B cell (primary cell): ENCODE data around the gene MRGPRX2. TPM values are rescaled to one million over a fixed set of nuclear protein-coding genes. Genes with fewer than 3 reads are reported as not detected.

ENCODE experiments used
- ATAC-seq: fragments of 200-7000 bp; cut with Tn5 transposase; one replicate; pipeline ENCODE4 v1.10.0; 2021; ENCODE audit warnings: low read depth, mild to moderate bottlenecking, moderate number of reproducible peaks, moderate library complexity
- CTCF ChIA-PET: fragments of 350-600 bp; sonication (Branson Sonifier 250); formaldehyde crosslinking; loops from one replicate; lab custom pipeline; 2021; ENCODE audit warnings: antibody characterized with exemption, inconsistent platforms; lab: Charles Lee
- POLR2A ChIA-PET: fragments of 350-600 bp; sonication (Branson Sonifier 250); formaldehyde crosslinking; loops from one replicate; lab custom pipeline; 2021; ENCODE audit warnings: antibody characterized with exemption; lab: Charles Lee
- DNase-seq: peaks from one replicate; pipeline ENCODE4 v3.0.0; 2013
- H2AFZ ChIP-seq: 2 replicates; pipeline ENCODE4 v1.6.1; 2012; ENCODE audit warnings: mild to moderate bottlenecking, low read depth, low read length; ENCODE audit not compliant: insufficient read depth, poor library complexity, severe bottlenecking
- H3K27ac ChIP-seq, 2 donors: 1 replicate in 1 of 2; 2 replicates in 1 of 2; pipeline ENCODE4 v1.5.1; 2012 to 2013; ENCODE audit warnings: low read length in 2 of 2, mild to moderate bottlenecking in 2 of 2, moderate library complexity in 1 of 2
- H3K27me3 ChIP-seq, 4 experiments: fragments of 200-600 bp in 1 of 4; sonication (generic) in 1 of 4; replicated peaks in 1 of 4; 1 replicate in 2 of 4; 2 replicates in 2 of 4; pipeline versions ENCODE4 v1.6.1 to v1.7.0; 2013 to 2016; ENCODE audit warnings: low read length in 3 of 4, mild to moderate bottlenecking in 2 of 4, mixed read lengths in 1 of 4, moderate library complexity in 1 of 4; ENCODE audit not compliant: insufficient read depth in 4 of 4, control insufficient read depth in 3 of 4; ENCODE audit errors: control extremely low read depth in 1 of 4
- H3K36me3 ChIP-seq, 2 experiments: replicated peaks in 1 of 2; 1 replicate in 1 of 2; 2 replicates in 1 of 2; pipeline versions ENCODE4 v1.6.1 to v1.7.1; 2013; ENCODE audit warnings: low read length in 1 of 2; ENCODE audit not compliant: insufficient read depth in 2 of 2, control insufficient read depth in 1 of 2; ENCODE audit errors: control extremely low read depth in 1 of 2, extremely low read depth in 1 of 2
- H3K4me1 ChIP-seq, 2 donors: fragments of 200-600 bp in 1 of 2; sonication (generic) in 1 of 2; 1 replicate in 1 of 2; 2 replicates in 1 of 2; pipeline versions ENCODE4 v1.5.1 to v1.6.1; 2013 to 2017; ENCODE audit warnings: low read length in 2 of 2; ENCODE audit not compliant: control insufficient read depth in 2 of 2, insufficient read depth in 2 of 2
- H3K4me2 ChIP-seq: replicated peaks from 2 replicates; pipeline ENCODE3; 2012; ENCODE audit warnings: mild to moderate bottlenecking, low read depth, low read length; ENCODE audit not compliant: poor library complexity, severe bottlenecking
- H3K4me3 ChIP-seq, 5 experiments: fragments of 200-600 bp in 1 of 5; sonication (generic) in 1 of 5; 1 replicate in 3 of 5; 2 replicates in 2 of 5; pipeline versions ENCODE4 v1.5.1 to v1.7.0; 2011 to 2016; ENCODE audit warnings: low read length in 4 of 5, mild to moderate bottlenecking in 4 of 5, low read depth in 2 of 5, control low read depth in 1 of 5, moderate library complexity in 1 of 5; ENCODE audit not compliant: insufficient read depth in 1 of 5; ENCODE audit errors: control extremely low read depth in 1 of 5, extremely low read depth in 1 of 5
- H3K79me2 ChIP-seq: fragments of 200-600 bp; sonication (generic); one replicate; pipeline ENCODE4 v1.6.0; 2016; ENCODE audit warnings: low read length; ENCODE audit not compliant: control insufficient read depth, insufficient read depth
- H3K9ac ChIP-seq: fragments of 200-600 bp; sonication (generic); 2 replicates; pipeline ENCODE4 v1.6.1; 2017; ENCODE audit warnings: mild to moderate bottlenecking, low read length, moderate library complexity
- H3K9me3 ChIP-seq, 3 donors: one replicate each; pipeline versions ENCODE4 v1.6.1 to v1.7.1; 2013; ENCODE audit warnings: low read length in 2 of 3; ENCODE audit not compliant: control insufficient read depth in 2 of 3, insufficient read depth in 1 of 3; ENCODE audit errors: control extremely low read depth in 1 of 3
- H4K20me1 ChIP-seq: 2 replicates; pipeline ENCODE4 v1.6.0; 2012; ENCODE audit warnings: mild to moderate bottlenecking, low read length; ENCODE audit not compliant: insufficient read depth, control insufficient read depth, poor library complexity, severe bottlenecking
- H3K27ac Mint-ChIP-seq: one replicate; pipeline ENCODE4 v1.8.0; 2021; ENCODE audit warnings: mixed read lengths
- H3K27me3 Mint-ChIP-seq: one replicate; pipeline ENCODE4 v1.8.0; 2021; ENCODE audit warnings: mixed read lengths
- H3K4me1 Mint-ChIP-seq: one replicate; pipeline ENCODE4 v1.8.0; 2021; ENCODE audit warnings: mixed read lengths
- H3K4me3 Mint-ChIP-seq: one replicate; pipeline ENCODE4 v1.8.0; 2021; ENCODE audit warnings: mixed read lengths
- H3K9me3 Mint-ChIP-seq: one replicate; pipeline ENCODE4 v1.8.0; 2022; ENCODE audit warnings: mixed read lengths; ENCODE audit not compliant: insufficient read depth
- CTCF ChIP-seq: fragments of 200-600 bp; IDR thresholded peaks from one replicate; pipeline ENCODE4 v1.8.0; 2022; ENCODE audit warnings: antibody characterized with exemption, mild to moderate bottlenecking
- EZH2 ChIP-seq: IDR thresholded peaks from 2 replicates; pipeline ENCODE4 v1.6.1; 2012; ENCODE audit warnings: borderline replicate concordance, low read depth, mild to moderate bottlenecking, moderate library complexity, low read length; ENCODE audit not compliant: insufficient read depth, poor library complexity, severe bottlenecking
- WGBS: methylation state at CpG from one replicate; pipeline ENCODE4 v1.1.5; 2013; ENCODE audit warnings: missing lambda C conversion rate; ENCODE audit not compliant: insufficient coverage; 5-methylcytosine and 5-hydroxymethylcytosine counted together
- intact Hi-C: fragments of 100-400 bp; cut with micrococcal nuclease; formaldehyde crosslinking; loops from one replicate; pipeline ENCODE4 v1.10.0; 2022
- polyA plus RNA-seq: library from polyadenylated mRNA; depleted of rRNA; stranded (reverse); fragments of >200 nt; gene quantifications from 2 replicates; pipeline ENCODE4 v1.2.3, GENCODE V29; 2012
- total RNA-seq, 2 donors: library from RNA; stranded (reverse); fragments of 120-200 nt in 1 of 2; gene quantifications; 1 replicate in 1 of 2; 2 replicates in 1 of 2; pipeline versions ENCODE4 v1.2.3 to v1.2.4, GENCODE V29; 2013 to 2022

MRGPRX2 gene
- total and polyA plus RNA-seq, 2 donors (not counting 1 experiment from before 2014, with no cell fraction given): not detected

GRCh38 chr11:19100885-19101284 lies 40.4 kb upstream of the MRGPRX2 start:
- no peak overlapping the region for H3K4me3 Mint-ChIP-seq
- H3K4me1 Mint-ChIP-seq: no peaks in the 10 kb centered on the region
- H3K4me1 ChIP-seq: no peaks in the 10 kb centered on the region
- H3K27ac ChIP-seq: no peak overlapping the region
- H3K9me3 Mint-ChIP-seq: no peaks in the 10 kb centered on the region
- H4K20me1 ChIP-seq: no peaks in the 10 kb centered on the region
- DNase-seq (no peak), ATAC-seq (no peak)
- no peak overlapping the region for H3K27ac Mint-ChIP-seq
- peaks cover 0 to 3% (median 0%) of the 10 kb centered on the region in 3 donors for H3K9me3 ChIP-seq
- no peak overlapping the region for H2AFZ ChIP-seq
- no peak overlapping the region for H3K4me3 ChIP-seq
- H3K27me3 ChIP-seq: peaks cover 0 to 10% (median 2%) of the 10 kb centered on the region in 4 experiments
- H3K4me2 ChIP-seq: no peak overlapping the region
- TF ChIP-seq CTCF: no peak
- TF ChIP-seq EZH2: no peak
- ChIA-PET CTCF (interaction anchor here (0.6 to 1.0 kb wide), 2 partner anchors 25 to 1529 kb away, joined by 3 read pairs; no protein-coding TSS in a partner anchor), POLR2A (no interaction called here)
- no peaks in the 10 kb centered on the region for H3K36me3 ChIP-seq
- WGBS: no CpG with 5 or more reads among the region's 4 CpGs
- intact Hi-C loops: no loop called here
- peaks cover 37% of the 10 kb centered on the region for H3K27me3 Mint-ChIP-seq
- no peaks in the 10 kb centered on the region for H3K79me2 ChIP-seq
- no peak overlapping the region for H3K9ac ChIP-seq

DNA sequence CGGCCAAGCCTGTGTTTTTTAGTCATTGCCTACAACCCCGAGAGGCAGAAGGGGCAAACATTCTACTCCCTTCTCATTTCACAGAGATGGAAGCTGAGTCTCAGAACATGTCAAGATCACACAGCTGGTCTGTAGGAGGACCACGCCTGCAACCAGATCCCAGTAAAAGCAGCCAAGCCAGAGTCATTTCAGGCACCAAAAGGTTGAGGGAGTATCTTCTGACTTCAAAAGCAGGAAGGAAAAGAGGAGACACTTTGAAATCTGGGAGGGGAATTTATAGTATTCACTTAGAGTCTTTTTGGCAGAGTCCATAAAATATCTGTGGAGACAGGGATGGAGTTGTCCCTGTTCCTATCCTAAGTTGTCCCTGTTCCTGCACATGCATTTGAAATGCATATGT lies 38.6 kb upstream of the MRGPRX2 start:
- no peaks in the 10 kb centered on the region for H3K36me3 ChIP-seq
- no peak for TF ChIP-seq EZH2
- no peak for TF ChIP-seq CTCF
- H3K79me2 ChIP-seq: no peaks in the 10 kb centered on the region
- no peak for DNase-seq
- Mint-ChIP-seq H3K4me1 (no peaks in the 10 kb centered on the region), H3K27ac (no peak overlapping the region), H3K9me3 (no peaks in the 10 kb centered on the region), H3K4me3 (no peak overlapping the region), H3K27me3 (peaks cover 38% of the 10 kb centered on the region)
- intact Hi-C loops: no loop called here
- H3K27me3 ChIP-seq: peaks cover 0 to 10% (median under 1%) of the 10 kb centered on the region in 4 experiments
- H3K4me3 ChIP-seq: no peak overlapping the region
- 95% methylated on average over 2 of the region's 3 CpGs for WGBS
- H3K9me3 ChIP-seq: peaks cover 0 to 3% (median 0%) of the 10 kb centered on the region in 3 donors
- no peak overlapping the region for H3K9ac ChIP-seq
- POLR2A ChIA-PET: no interaction called here
- no peak overlapping the region for H2AFZ ChIP-seq
- CTCF ChIA-PET: no interaction called here
- H3K4me2 ChIP-seq: no peak overlapping the region
- ATAC-seq: no peak
- H3K4me1 ChIP-seq: no peaks in the 10 kb centered on the region
- H3K27ac ChIP-seq: no peak overlapping the region
- H4K20me1 ChIP-seq: no peaks in the 10 kb centered on the region
